ENCODE measurements around the gene ARMC7. TPM values are rescaled to one million over a fixed set of nuclear protein-coding genes. Genes with fewer than 3 reads are reported as not detected.

The ARMC7 gene
- total RNA-seq, 1 experiment from 2014 or later: 22.8 TPM

GRCh38 chr17:75077496-75078283 lies 32.1 kb upstream of the ARMC7 start:
- no peak overlapping the region for H2BK20ac ChIP-seq (ENCODE audit: low read depth, low read length, poor library complexity, severe bottlenecking)
- no peak overlapping the region for H2BK5ac ChIP-seq (ENCODE audit: insufficient read length, low read length)
- no peak overlapping the region for H3K23ac ChIP-seq (ENCODE audit: insufficient read length, low read depth, low read length)
- Mint-ChIP-seq H3K36me3 (ENCODE audit: insufficient read depth in 1 of 3, low read depth in 3 of 3) (no peaks in the 10 kb centered on the region), H3K27me3 (ENCODE audit: low read depth) (no peaks in the 10 kb centered on the region; the same call in 1 of the 2 replicates), H3K4me3 (no peak overlapping the region), H3K27ac (peak overlapping the region in 1 of 3 experiments; percentile 64; a peak in 1 of 7 replicates), H3K4me1 (peaks cover 28 to 31% of the 10 kb centered on the region in 2 experiments), H3K9me3 (no peaks in the 10 kb centered on the region; a peak in 1 of 5 replicates)
- no peaks in the 10 kb centered on the region for H3K23me2 ChIP-seq (ENCODE audit: insufficient read length, low read depth, low read length, poor library complexity, severe bottlenecking)
- H3K4me1 ChIP-seq (ENCODE audit: insufficient read depth, low read length): peaks cover 6% of the 10 kb centered on the region; the same call in 1 of the 2 replicates
- no peak overlapping the region for H4K8ac ChIP-seq (replicated peaks; ENCODE audit: insufficient read length, low read depth, low read length)
- no peaks in the 10 kb centered on the region for H3K79me2 ChIP-seq (ENCODE audit: insufficient read depth, low read length)
- H3K18ac ChIP-seq (ENCODE audit: insufficient read length, low read depth, low read length): no peak overlapping the region
- no peak overlapping the region for H2BK15ac ChIP-seq (ENCODE audit: low read depth, low read length)
- H2AFZ ChIP-seq (ENCODE audit: low read length): no peak overlapping the region
- no peak overlapping the region for H2AK5ac ChIP-seq (ENCODE audit: insufficient read length, low read length)
- no peak overlapping the region for H3K27ac ChIP-seq (ENCODE audit: insufficient read length, low read depth, low read length)
- H3K9me3 ChIP-seq (ENCODE audit: control insufficient read depth, low read depth, low read length): no peaks in the 10 kb centered on the region
- no peak overlapping the region for H3K4me2 ChIP-seq (ENCODE audit: insufficient read depth, insufficient read length, low read length)
- H2BK120ac ChIP-seq (ENCODE audit: low read depth, low read length, poor library complexity, severe bottlenecking): no peak overlapping the region
- H3K27me3 ChIP-seq (ENCODE audit: insufficient read depth, low read length): no peaks in the 10 kb centered on the region
- H3K4ac ChIP-seq (ENCODE audit: low read depth, low read length): no peak overlapping the region
- DNase-seq: peak; percentile 68
- no peak overlapping the region for H2BK12ac ChIP-seq (ENCODE audit: insufficient read length, low read depth, low read length)
- no peak overlapping the region for H4K5ac ChIP-seq (ENCODE audit: insufficient read length, low read depth, low read length)
- H4K20me1 ChIP-seq (ENCODE audit: control insufficient read depth, insufficient read depth, insufficient read length): no peaks in the 10 kb centered on the region
- no peaks in the 10 kb centered on the region for H3K79me1 ChIP-seq (ENCODE audit: insufficient read depth, low read depth, low read length, poor library complexity, severe bottlenecking)
- TF ChIP-seq CTCF (conservative IDR thresholded peaks at IDR 0.05): no peak
- no peak overlapping the region for H3K56ac ChIP-seq (ENCODE audit: insufficient read length, low read depth, low read length)
- H3K14ac ChIP-seq (ENCODE audit: insufficient read depth, low read length): no peak overlapping the region
- no peak overlapping the region for H4K91ac ChIP-seq (ENCODE audit: insufficient read length, low read depth, low read length)
- no peak overlapping the region for H3T11ph ChIP-seq (ENCODE audit: low read length)
- no peak overlapping the region for H3K9ac ChIP-seq (ENCODE audit: extremely low read depth, insufficient read length, low read length)
- WGBS (ENCODE audit: extremely low coverage, insufficient read length, low lambda C conversion rate): no CpG with 5 or more reads among the region's 53 CpGs
